Hepatocyte (in vitro differentiated cells): ENCODE measurements around the gene PTPRH. TPM values are rescaled to one million over a fixed set of nuclear protein-coding genes. Genes with fewer than 3 reads are reported as not detected.

Source experiments
- DNase-seq: peaks from one replicate; pipeline ENCODE4 v3.0.0-alpha.2; 2016; ENCODE audit warnings: low spot score
- H2AFZ ChIP-seq: fragments of 200-600 bp; sonication (generic); 2 replicates; pipeline ENCODE4 v1.6.0; 2016; ENCODE audit warnings: antibody characterized with exemption, mild to moderate bottlenecking
- H3K27ac ChIP-seq: fragments of 200-600 bp; sonication (generic); 2 replicates; pipeline ENCODE4 v1.5.1; 2016; ENCODE audit warnings: mild to moderate bottlenecking
- H3K27me3 ChIP-seq: fragments of 200-600 bp; sonication (generic); 2 replicates; pipeline ENCODE4 v1.6.1; 2016
- H3K36me3 ChIP-seq: fragments of 200-600 bp; sonication (generic); replicated peaks from 2 replicates; pipeline ENCODE4 v1.5.1; 2016; ENCODE audit warnings: low read depth; ENCODE audit not compliant: insufficient read depth
- H3K4me1 ChIP-seq: fragments of 200-600 bp; sonication (generic); 2 replicates; pipeline ENCODE4 v1.5.1; 2016; ENCODE audit warnings: mild to moderate bottlenecking, moderate library complexity; ENCODE audit not compliant: insufficient read depth
- H3K4me2 ChIP-seq: fragments of 200-600 bp; sonication (generic); 2 replicates; pipeline ENCODE4 v1.6.0; 2016
- H3K4me3 ChIP-seq: fragments of 200-600 bp; sonication (generic); 2 replicates; pipeline ENCODE4 v1.5.1; 2016; ENCODE audit warnings: mild to moderate bottlenecking
- H3K79me2 ChIP-seq: fragments of 200-600 bp; sonication (generic); 2 replicates; pipeline ENCODE4 v1.6.0; 2017; ENCODE audit warnings: mild to moderate bottlenecking
- H3K9me2 ChIP-seq: fragments of 200-600 bp; sonication (generic); replicated peaks from 2 replicates; pipeline ENCODE4 v1.6.0; 2017; ENCODE audit warnings: mild to moderate bottlenecking; ENCODE audit not compliant: insufficient read depth
- H3K9me3 ChIP-seq: fragments of 200-600 bp; sonication (generic); 2 replicates; pipeline ENCODE4 v1.5.1; 2016; ENCODE audit warnings: low read depth, mild to moderate bottlenecking
- H4K20me1 ChIP-seq: fragments of 200-600 bp; sonication (generic); 2 replicates; pipeline ENCODE4 v1.6.0; 2016; ENCODE audit warnings: mild to moderate bottlenecking; ENCODE audit not compliant: insufficient read depth, poor library complexity, severe bottlenecking
- EZH2 ChIP-seq: fragments of 200-600 bp; sonication (generic); IDR thresholded peaks from 2 replicates; pipeline ENCODE4 v1.6.1; 2016; ENCODE audit warnings: antibody characterized with exemption, mild to moderate bottlenecking, borderline replicate concordance
- EZH2phosphoT487 ChIP-seq: fragments of 200-600 bp; sonication (generic); IDR thresholded peaks from one replicate; pipeline ENCODE4 v1.6.1; 2018; ENCODE audit warnings: antibody characterized with exemption, mild to moderate bottlenecking, low read depth, moderate library complexity; ENCODE audit not compliant: unreplicated experiment, severe bottlenecking
- WGBS: methylation state at CpG from one replicate; pipeline ENCODE4 v1.1.6; 2016; ENCODE audit warnings: low lambda C conversion rate; ENCODE audit errors: missing lambda C conversion rate; 5-methylcytosine and 5-hydroxymethylcytosine counted together
- polyA plus RNA-seq: library from polyadenylated mRNA; unstranded; fragments of >200 nt; fragmentation: Nextera tagmentation; extraction: Ambion mirVana; gene quantifications from 2 replicates; pipeline ENCODE4 v1.2.1, GENCODE V29; 2016
- total RNA-seq: library from RNA; depleted of rRNA; stranded (reverse); fragments of >200 nt; gene quantifications from 2 replicates; pipeline ENCODE4 v1.2.3, GENCODE V29; 2014
- TF ChIP-seq, protein P1 (sequence below): fragments of 200-600 bp; sonication (generic); IDR thresholded peaks from 2 replicates; pipeline ENCODE4 v1.5.1; 2016; ENCODE audit warnings: antibody characterized with exemption, mild to moderate bottlenecking; ENCODE audit not compliant: poor library complexity

PTPRH gene
- total and polyA plus RNA-seq, 2 experiments from 2014 or later = 7.3 to 30.9 TPM

- Histone ChIP-seq H3K27ac (no peak within 1 kb of the TSS), H3K36me3 (no peaks in the 10 kb centered on the region), H3K4me1 (peaks cover 17% of the 10 kb centered on the region), H4K20me1 (no peaks in the 10 kb centered on the region), H3K27me3 (peaks cover 37% of the 10 kb centered on the region), H3K4me2 (peak within 1 kb of the TSS; percentile 92), H3K79me2 (no peaks in the 10 kb centered on the region), H3K9me3 (no peaks in the 10 kb centered on the region), H2AFZ (no peak within 1 kb of the TSS), H3K4me3 (peak within 1 kb of the TSS; percentile 68), H3K9me2 (no peaks in the 10 kb centered on the region)
- TF ChIP-seq EZH2 (no peak), EZH2phosphoT487 (no peak)
- TF ChIP-seq, protein P1, sequence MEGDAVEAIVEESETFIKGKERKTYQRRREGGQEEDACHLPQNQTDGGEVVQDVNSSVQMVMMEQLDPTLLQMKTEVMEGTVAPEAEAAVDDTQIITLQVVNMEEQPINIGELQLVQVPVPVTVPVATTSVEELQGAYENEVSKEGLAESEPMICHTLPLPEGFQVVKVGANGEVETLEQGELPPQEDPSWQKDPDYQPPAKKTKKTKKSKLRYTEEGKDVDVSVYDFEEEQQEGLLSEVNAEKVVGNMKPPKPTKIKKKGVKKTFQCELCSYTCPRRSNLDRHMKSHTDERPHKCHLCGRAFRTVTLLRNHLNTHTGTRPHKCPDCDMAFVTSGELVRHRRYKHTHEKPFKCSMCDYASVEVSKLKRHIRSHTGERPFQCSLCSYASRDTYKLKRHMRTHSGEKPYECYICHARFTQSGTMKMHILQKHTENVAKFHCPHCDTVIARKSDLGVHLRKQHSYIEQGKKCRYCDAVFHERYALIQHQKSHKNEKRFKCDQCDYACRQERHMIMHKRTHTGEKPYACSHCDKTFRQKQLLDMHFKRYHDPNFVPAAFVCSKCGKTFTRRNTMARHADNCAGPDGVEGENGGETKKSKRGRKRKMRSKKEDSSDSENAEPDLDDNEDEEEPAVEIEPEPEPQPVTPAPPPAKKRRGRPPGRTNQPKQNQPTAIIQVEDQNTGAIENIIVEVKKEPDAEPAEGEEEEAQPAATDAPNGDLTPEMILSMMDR = no peak
- peak; percentile 78 for DNase-seq
- 8% methylated on average over 34 of the region's 68 CpGs for WGBS
Measured at GRCh38 chr19:55179606-55180484, 29.5 kb downstream of the PTPRH start, which contains the start of gene SYT5. Gene SYT5 (minus strand): TSS chr19:55180289. CDS start chr19:55179041, 1,248 bp downstream.

GRCh38 chr19:55178781-55179599 lies 30.3 kb downstream of the PTPRH start:
- Histone ChIP-seq H3K4me2 (peak overlapping the region; percentile 92), H3K36me3 (no peaks in the 10 kb centered on the region), H4K20me1 (no peaks in the 10 kb centered on the region), H3K4me1 (peaks cover 17% of the 10 kb centered on the region), H3K9me2 (no peaks in the 10 kb centered on the region), H3K27ac (no peak overlapping the region), H3K27me3 (peaks cover 45% of the 10 kb centered on the region), H3K79me2 (no peaks in the 10 kb centered on the region), H3K9me3 (no peaks in the 10 kb centered on the region), H3K4me3 (peak overlapping the region; percentile 68), H2AFZ (no peak overlapping the region)
- TF ChIP-seq EZH2phosphoT487 (no peak), EZH2 (no peak)
- TF ChIP-seq, protein P1 = no peak
- DNase-seq = peak; percentile 89
- WGBS = 2% methylated on average over 55 of the region's 61 CpGs

GRCh38 chr19:55176076-55176475 lies 33.2 kb downstream of the PTPRH start:
- no peaks in the 10 kb centered on the region for H3K79me2 ChIP-seq
- peaks cover 23% of the 10 kb centered on the region for H3K4me1 ChIP-seq
- no peak overlapping the region for H3K4me3 ChIP-seq
- no peak for DNase-seq
- H3K9me2 ChIP-seq = no peaks in the 10 kb centered on the region
- TF ChIP-seq EZH2phosphoT487 (no peak), EZH2 (no peak)
- TF ChIP-seq, protein P1 = no peak
- peaks cover 73% of the 10 kb centered on the region for H3K27me3 ChIP-seq
- no peaks in the 10 kb centered on the region for H3K9me3 ChIP-seq
- no peaks in the 10 kb centered on the region for H3K36me3 ChIP-seq
- H3K4me2 ChIP-seq = no peak overlapping the region
- WGBS = 39% methylated on average over 2 of the region's 2 CpGs
- no peak overlapping the region for H2AFZ ChIP-seq
- no peak overlapping the region for H3K27ac ChIP-seq
- H4K20me1 ChIP-seq = no peaks in the 10 kb centered on the region
